T-helper 2 cell treated with Interferon-gamma antibody and Interleukin-4, amounts not matched to agents 100 ng/mL and 5 ng/mL, for 36 hours (primary cell): ENCODE measurements around the gene SEPHS2. TPM values are rescaled to one million over a fixed set of nuclear protein-coding genes. Genes with fewer than 3 reads are reported as not detected.
"Not testable (repeated sequence)": the region's sequence is repeated elsewhere in the genome, so short reads cannot be mapped to it uniquely, and the experiment has no call there.

Source experiments
- intact Hi-C: fragments of 100-400 bp; cut with micrococcal nuclease; formaldehyde crosslinking; loops from one replicate; pipeline ENCODE4 v1.15.1; 2023
- total RNA-seq: library from RNA; stranded (reverse); gene quantifications from 2 replicates; pipeline ENCODE4 v1.2.3, GENCODE V29; 2022

The SEPHS2 gene
- total RNA-seq, 1 donor from 2014 or later, result 73.9 TPM

- intact Hi-C loops, result loop anchor here (5.0 kb wide), 2 partner anchors 38 to 98 kb away; partner anchors contain the start of genes DCTPP1, MYL11 and TBC1D10B
Observed at GRCh38 chr16:30470170-30470512, 24.5 kb upstream of the SEPHS2 start.

- intact Hi-C loops, result no loop called here
Observed at GRCh38 chr16:30464078-30464477, 18.4 kb upstream of the SEPHS2 start.

GRCh38 chr16:30461426-30461825 lies 15.8 kb upstream of the SEPHS2 start:
- intact Hi-C loops, result not testable (repeated sequence)

GRCh38 chr16:30459456-30459855 lies 13.8 kb upstream of the SEPHS2 start:
- intact Hi-C loops, result no loop called here

GRCh38 chr16:30458561-30459394 lies 13.1 kb upstream of the SEPHS2 start:
- intact Hi-C loops, result loop anchor here (1.0 kb wide), 1 partner anchor 13 kb away; no protein-coding TSS in a partner anchor

- intact Hi-C loops, result loop anchor here (1.0 kb wide), 1 partner anchor 13 kb away; no protein-coding TSS in a partner anchor
Observed at GRCh38 chr16:30457743-30458560, 12.3 kb upstream of the SEPHS2 start.

DNA sequence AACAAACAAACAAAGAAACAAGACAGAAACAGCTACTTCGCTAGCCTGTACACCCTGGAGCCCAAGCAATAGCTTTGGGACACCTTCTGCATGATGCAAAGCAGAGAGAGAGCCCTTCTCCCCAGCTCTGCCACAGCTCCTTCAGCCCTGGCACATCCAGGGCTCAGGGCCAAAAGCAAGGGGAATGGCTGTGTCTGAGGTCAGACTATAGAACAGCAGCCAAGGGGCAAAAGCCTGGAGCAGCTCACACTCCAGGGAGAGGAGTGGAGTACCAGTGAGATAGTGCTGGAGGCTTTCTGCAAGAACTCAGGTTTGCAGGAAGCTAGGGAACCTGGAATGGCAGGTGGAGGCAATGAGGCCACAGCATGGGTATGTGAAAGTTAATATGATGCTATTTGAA lies 11.6 kb upstream of the SEPHS2 start:
- intact Hi-C loops, result no loop called here

DNA sequence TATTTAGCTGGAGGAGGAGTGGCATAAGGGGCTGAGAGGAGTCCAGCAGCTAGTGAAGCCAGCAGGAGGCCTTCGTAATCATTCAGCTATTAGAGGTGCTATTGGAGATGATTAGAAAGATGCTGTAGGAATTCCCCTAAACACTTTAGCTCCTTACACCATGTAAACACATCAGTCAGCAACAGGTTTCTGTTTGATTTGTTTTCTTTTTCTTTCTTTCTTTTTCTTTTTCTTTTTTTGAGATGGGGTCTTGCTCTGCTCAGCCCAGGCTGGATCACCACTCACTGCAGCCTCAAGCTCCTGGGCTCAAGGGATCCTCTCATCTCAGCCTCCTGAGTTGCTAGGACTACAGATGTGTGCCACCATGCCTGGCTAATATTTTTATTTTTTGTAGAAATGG lies 10.6 kb upstream of the SEPHS2 start:
- intact Hi-C loops, result no loop called here

- intact Hi-C loops, result not testable (repeated sequence)
Observed at GRCh38 chr16:30452709-30453580, 7.3 kb upstream of the SEPHS2 start.

GRCh38 chr16:30449116-30449435 lies 3.4 kb upstream of the SEPHS2 start:
- intact Hi-C loops, result no loop called here

DNA sequence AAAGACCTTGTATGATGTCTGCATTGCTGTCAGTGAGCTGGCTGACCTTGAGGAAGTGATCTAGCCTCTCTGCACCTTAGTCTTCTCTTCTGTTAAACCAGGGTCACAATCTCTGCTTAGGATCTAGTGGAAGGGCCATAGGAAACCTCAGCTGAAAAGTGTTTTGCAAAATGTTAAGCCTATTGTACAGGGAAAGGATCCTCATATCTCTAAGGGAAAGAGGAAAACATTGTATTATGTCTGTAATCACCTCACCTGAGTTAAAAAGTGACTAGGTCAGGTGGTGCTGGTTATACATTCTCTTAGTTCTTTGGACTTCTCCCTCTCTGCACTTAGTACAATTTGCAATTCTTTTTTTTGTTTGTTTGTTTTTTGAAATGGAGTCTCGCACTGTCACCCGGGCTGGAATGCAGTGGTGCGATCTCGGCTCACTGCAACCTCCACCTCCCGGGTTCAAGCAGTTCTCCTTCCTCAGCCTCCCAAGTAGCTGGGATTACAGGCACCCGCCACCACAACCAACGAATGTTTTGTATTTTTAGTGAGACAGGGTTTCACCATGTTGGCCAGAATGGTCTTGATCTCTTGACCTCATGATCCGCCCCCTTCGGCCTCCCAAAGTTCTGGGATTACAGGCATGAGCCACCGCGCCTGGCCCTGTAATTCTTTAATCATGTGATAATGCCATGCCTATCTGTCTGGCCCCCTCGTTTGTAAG lies 2.0 kb upstream of the SEPHS2 start:
- intact Hi-C loops, result no loop called here

- intact Hi-C loops, result no loop called here
Observed at GRCh38 chr16:30446203-30446595, 525 bp upstream of the SEPHS2 start.

DNA sequence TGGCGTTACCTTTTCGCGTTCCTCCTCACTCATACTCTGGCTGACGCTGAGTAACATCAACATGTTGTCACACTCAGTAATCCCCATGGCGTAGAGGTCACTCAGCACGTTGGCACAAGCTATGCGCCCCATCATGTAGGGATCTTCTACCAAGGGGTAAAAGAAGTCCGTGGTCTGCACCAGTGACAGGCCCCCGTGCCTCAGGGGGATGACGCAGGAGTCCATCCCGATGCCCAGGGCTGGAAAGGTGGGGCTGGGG lies 596 bp downstream of the SEPHS2 start:
- intact Hi-C loops, result loop anchor here (1.0 kb wide), 2 partner anchors 15 to 28 kb away; partner anchors contain the start of gene DCTPP1

DNA sequence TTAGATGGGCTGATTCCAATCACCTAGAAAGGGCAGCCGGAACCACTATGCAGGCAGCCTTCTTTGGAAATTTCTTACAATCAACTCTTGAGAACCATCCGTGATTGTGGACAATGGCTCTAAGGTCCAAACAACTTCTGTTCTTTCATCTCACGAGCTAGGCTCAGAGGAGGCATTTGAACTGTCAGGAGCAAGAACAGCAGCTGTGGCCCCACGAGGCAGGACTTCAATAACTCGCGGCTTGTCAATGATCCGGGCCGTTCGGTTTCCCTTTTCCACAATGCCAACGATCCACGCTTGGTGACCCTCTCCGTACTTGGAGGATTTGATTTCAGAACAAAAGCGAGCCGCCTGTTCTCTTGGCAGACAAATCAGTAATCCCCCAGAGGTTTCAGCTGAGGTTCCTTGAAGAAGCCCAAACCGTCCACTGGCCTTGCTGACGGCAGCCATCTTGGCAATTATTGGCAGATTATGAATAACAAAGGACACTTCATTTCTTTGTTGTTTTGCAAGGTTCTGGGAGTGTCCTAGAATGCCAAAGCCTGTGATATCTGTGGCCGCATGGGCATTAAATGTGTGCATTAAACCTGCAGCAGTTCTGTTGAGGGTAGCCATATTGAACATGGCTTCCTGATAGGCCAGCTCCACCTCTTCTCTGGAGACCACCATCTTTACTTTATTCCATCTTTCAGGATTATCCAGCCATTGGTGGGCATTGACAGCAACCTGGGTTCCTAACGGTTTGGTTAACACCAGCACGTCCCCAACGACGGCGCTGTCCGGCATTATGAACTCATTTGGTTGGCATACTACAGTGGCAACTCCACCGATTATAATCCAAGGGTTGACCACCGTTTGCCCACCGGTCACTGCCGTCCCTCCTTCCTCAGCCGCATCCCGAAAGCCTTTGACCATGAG lies 1.2 kb downstream of the SEPHS2 start:
- intact Hi-C loops, result loop anchor here (1.0 kb wide), 2 partner anchors 14 to 29 kb away; partner anchors contain the start of gene DCTPP1

DNA sequence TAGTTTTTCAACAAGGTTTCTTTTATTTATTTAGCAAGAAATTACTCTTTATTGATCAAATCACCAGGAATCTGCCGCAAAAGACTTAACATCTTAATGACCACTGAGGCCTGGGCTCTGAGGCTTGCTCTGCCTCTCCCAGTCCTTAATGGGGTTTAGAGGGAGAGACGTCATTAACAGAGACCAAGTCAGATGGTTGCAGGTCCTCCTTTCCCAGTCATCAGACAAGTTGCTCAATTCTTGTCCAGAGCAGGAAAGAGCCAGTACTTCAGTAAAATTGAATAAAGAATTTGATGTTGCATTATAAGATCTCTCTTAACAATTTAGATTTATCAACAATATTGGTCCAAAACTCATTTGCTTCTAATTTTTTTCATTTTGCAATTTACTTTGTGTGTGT lies 2.0 kb downstream of the SEPHS2 start:
- intact Hi-C loops, result no loop called here

GRCh38 chr16:30439720-30440348 lies 5.8 kb downstream of the SEPHS2 start:
- intact Hi-C loops, result no loop called here

GRCh38 chr16:30438835-30439234 lies 6.8 kb downstream of the SEPHS2 start:
- intact Hi-C loops, result no loop called here

- intact Hi-C loops, result no loop called here
Observed at GRCh38 chr16:30437511-30438046, 8.1 kb downstream of the SEPHS2 start.

GRCh38 chr16:30434852-30435251 lies 10.8 kb downstream of the SEPHS2 start:
- intact Hi-C loops, result loop anchor here (5.0 kb wide), 1 partner anchor 37 kb away; the partner anchor contains the start of gene ITGAL
